Stimulated activated naive CD8-positive, alpha-beta T cell treated with anti-CD3 and anti-CD28 coated beads, Interleukin-15, Interleukin-2, amounts not matched to agents 100 ng/mL and 50 ng/mL, for 24 hours (primary cell): ENCODE measurements around the gene PAQR8.

Experiments
- H3K27ac Mint-ChIP-seq: one replicate; pipeline ENCODE4 v1.8.0; 2021; ENCODE audit warnings: mild to moderate bottlenecking, mixed read lengths
- H3K27me3 Mint-ChIP-seq: one replicate; pipeline ENCODE4 v1.8.0; 2021; ENCODE audit warnings: mixed read lengths
- H3K36me3 Mint-ChIP-seq: one replicate; pipeline ENCODE4 v1.8.0; 2021; ENCODE audit warnings: low read depth, mixed read lengths
- H3K4me1 Mint-ChIP-seq: one replicate; pipeline ENCODE4 v1.8.0; 2021; ENCODE audit warnings: low read depth, mixed read lengths
- H3K4me3 Mint-ChIP-seq: one replicate; pipeline ENCODE4 v1.8.0; 2021; ENCODE audit warnings: mild to moderate bottlenecking, mixed read lengths
- H3K9me3 Mint-ChIP-seq: one replicate; pipeline ENCODE4 v1.8.0; 2021; ENCODE audit warnings: mixed read lengths

The PAQR8 gene

DNA sequence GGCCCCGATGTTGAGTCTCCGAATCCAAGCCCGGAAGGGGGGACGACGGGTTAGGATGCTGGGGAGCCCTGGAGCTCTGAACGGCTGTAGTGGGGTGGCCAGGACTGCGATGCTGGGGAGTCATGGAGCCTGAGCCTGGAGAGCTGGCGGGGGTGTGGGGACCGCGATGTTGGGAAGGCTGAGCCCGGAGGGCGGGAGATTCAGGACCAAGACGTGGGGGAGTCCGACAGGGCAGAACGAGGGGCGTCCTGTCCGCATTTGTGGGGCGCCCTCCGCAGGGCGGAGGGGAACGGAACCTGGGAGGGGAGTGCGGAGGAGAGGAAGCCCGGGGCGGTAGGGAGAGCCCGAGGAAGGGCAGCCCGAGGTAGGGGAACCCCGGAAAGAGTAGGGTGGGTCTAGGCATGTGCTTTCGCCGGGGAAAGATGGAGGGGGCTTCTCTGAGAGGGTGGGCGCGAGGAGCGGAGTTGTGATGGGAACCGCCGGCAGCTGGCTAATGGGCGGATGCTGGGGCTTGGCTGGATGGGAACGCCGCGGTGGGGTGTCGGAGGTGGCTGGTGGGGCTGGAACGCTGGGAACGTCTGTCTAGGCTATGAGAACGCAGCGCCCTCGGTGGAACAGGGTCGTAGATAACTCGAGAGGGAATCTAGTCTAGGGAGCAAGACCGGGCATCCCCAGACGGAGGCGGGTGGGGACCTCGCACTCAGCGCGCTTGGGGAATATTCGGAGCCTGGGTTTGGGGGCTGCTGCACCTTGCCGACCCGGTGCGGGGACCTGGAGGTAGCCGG is 684 bp downstream of the PAQR8 start:
- Mint-ChIP-seq H3K9me3 (no peaks in the 10 kb centered on the region), H3K4me1 (peaks cover 56% of the 10 kb centered on the region), H3K27me3 (no peaks in the 10 kb centered on the region), H3K4me3 (peak overlapping the region; percentile 93), H3K27ac (peak overlapping the region; percentile 93), H3K36me3 (peaks cover 24% of the 10 kb centered on the region)

DNA sequence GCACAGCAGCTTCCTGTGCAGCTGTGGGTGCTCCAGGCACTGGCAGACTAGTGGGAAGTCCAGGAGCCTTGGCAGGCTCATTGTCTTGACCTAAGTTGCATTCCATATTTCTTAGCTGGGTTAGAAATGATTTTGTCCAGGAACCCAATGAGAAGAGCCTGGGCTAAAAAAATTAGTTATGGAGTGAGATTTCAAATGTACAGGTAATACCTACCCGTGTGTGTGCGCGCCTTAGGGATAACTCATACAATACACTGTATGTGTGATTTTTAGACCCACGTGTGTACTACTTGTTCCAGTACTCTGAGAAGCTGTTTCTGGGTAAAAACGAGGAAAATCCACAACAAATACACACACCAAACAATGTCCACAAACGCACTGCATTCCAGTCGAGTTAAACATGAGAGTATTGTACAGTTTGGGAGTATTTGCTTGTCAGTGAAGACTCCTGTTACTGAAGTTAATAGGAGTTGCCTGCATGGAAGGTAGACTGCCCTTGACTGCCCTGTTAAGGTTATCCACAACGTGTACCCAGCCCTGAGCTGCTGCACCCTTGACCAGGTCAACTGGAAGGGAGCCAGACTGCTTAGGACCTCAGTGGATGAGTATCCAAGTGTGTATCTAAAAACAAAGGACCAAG is 1.4 kb downstream of the PAQR8 start:
- no peaks in the 10 kb centered on the region for H3K27me3 Mint-ChIP-seq
- peak overlapping the region; percentile 93 for H3K4me3 Mint-ChIP-seq
- peak overlapping the region; percentile 93 for H3K27ac Mint-ChIP-seq
- H3K36me3 Mint-ChIP-seq: peaks cover 31% of the 10 kb centered on the region
- no peaks in the 10 kb centered on the region for H3K9me3 Mint-ChIP-seq
- H3K4me1 Mint-ChIP-seq: peaks cover 63% of the 10 kb centered on the region

DNA sequence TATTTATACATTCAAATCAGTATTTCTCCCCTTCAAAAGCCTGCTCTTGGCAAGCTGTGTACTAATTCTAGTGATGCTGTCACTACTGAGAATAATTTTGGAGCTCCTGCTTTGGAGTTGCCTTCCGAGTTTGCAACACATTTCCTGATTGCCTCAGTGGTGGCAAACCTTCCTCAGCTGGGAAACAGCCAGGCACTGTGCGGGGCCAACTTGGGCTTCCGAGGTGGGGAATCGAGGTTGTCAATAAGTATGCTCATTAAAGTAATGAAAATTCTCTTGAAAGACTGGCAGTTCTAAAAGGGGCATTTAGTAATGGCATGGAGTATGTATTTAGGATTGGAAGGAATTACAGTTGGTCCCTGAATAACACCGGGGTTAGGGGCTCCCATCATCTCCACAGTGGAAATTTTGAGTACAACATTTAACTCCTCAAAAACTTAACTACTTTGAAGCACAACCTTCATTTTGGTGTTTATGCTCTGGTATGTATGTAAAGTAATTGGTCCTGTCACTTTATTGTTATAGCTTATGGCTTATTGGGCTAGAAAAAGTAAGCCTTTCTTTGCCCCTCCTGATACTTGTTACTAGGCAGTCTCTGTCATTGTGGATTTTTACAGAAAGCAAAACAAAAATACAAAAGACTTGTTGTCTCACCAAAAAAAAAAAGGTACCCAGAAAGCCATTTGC is 2.7 kb downstream of the PAQR8 start:
- H3K4me3 Mint-ChIP-seq: peak overlapping the region; percentile 93
- H3K36me3 Mint-ChIP-seq: peaks cover 42% of the 10 kb centered on the region
- no peak overlapping the region for H3K27ac Mint-ChIP-seq
- peaks cover 69% of the 10 kb centered on the region for H3K4me1 Mint-ChIP-seq
- no peaks in the 10 kb centered on the region for H3K27me3 Mint-ChIP-seq
- no peaks in the 10 kb centered on the region for H3K9me3 Mint-ChIP-seq

DNA sequence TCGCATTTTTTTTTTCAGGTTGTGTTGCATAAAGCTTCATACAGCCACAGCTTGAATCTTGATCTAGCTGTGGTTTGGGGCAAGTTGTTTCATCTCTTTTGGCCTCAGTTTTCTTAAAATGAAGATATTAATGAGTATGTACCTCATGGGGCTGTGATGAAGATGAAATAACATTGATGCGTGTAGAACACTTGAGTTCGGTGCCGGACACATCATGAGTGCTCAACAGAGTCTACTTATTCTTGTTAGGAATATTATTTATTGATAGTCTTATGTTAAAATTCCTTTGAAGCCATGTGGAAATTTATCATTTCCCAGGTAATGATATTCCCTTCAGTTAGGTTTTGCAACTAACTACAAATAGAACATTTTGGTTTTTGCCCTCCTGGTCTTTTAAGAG is 3.4 kb downstream of the PAQR8 start:
- Mint-ChIP-seq H3K27me3 (no peaks in the 10 kb centered on the region), H3K4me3 (no peak overlapping the region), H3K27ac (no peak overlapping the region), H3K9me3 (no peaks in the 10 kb centered on the region), H3K36me3 (peaks cover 47% of the 10 kb centered on the region), H3K4me1 (peaks cover 69% of the 10 kb centered on the region)

DNA sequence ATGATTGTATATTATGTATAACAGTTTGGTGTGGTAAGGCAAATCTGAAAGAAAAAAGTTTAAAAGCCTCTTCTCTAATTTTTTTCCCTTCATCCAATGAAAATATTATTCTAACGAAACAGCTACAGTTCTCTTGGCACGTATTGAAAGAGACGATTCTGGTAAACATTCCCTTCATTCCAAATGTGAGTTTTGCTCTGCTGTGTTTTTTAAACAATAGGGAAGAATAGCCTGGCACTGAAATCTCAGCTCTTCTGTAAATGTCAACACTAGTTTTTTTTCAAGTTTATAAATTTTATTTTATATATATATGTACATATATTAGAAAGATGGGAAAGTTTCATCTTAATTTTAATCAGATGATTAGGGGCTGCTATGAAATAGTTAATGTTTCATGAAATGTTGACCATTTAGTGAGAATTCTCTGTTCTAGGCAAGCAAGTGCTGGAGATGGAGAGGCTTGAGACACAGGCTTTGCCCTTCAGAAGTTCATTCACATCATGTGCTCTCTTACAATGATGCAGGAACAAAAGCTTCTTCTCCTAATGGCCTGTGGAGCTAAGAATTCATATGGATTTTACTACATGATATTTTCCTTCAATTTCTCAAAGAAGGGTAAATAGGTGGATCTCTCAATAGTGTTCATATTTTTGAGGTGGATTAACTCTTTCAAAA is 4.1 kb downstream of the PAQR8 start:
- Mint-ChIP-seq H3K27me3 (no peaks in the 10 kb centered on the region), H3K36me3 (peaks cover 52% of the 10 kb centered on the region), H3K4me3 (no peak overlapping the region), H3K27ac (no peak overlapping the region), H3K9me3 (no peaks in the 10 kb centered on the region), H3K4me1 (peaks cover 73% of the 10 kb centered on the region)

DNA sequence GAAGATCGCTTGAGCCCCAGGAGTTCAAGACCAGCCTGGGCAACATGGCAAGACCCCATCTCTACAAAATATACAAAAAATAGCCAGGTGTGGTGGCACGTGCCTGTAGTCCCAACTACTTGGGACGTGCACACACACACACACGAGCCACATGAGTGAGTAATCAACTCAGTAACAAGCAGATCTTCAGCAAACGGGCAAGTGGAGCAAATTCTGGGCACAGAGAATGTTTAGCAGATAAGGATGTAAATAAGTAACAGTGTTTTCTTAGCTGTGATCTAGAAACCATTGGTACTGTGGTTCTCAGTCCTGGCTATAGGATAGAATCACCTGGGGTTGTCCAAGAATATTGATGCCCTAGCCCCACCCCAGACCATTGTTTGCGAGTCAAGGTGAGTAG is 6.1 kb downstream of the PAQR8 start:
- Mint-ChIP-seq H3K27ac (peak overlapping the region; percentile 17), H3K27me3 (no peaks in the 10 kb centered on the region), H3K4me1 (peaks cover 60% of the 10 kb centered on the region), H3K9me3 (no peaks in the 10 kb centered on the region), H3K36me3 (peaks cover 60% of the 10 kb centered on the region), H3K4me3 (no peak overlapping the region)

DNA sequence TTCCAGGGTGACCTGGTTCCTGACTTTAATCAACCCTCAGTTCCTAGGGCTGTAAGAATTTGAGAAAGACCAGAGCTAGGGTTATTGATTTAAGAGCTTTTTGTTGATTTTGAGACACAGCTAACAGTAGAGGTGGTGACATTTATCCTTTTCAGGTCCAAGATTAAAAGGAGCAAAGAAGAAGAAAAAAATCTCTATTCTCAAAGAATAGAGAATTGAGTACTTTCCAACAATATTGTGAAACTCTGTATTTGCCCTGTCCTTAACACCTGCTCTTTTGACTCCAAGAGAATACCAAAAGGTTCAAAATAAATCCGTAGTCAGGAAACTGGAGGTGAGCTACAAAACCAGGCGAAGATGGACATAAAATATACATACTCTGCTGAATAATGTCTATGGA is 7.3 kb downstream of the PAQR8 start:
- H3K27ac Mint-ChIP-seq: no peak overlapping the region
- peaks cover 70% of the 10 kb centered on the region for H3K36me3 Mint-ChIP-seq
- peaks cover 57% of the 10 kb centered on the region for H3K4me1 Mint-ChIP-seq
- H3K4me3 Mint-ChIP-seq: no peak overlapping the region
- no peaks in the 10 kb centered on the region for H3K27me3 Mint-ChIP-seq
- H3K9me3 Mint-ChIP-seq: peaks cover 8% of the 10 kb centered on the region

DNA sequence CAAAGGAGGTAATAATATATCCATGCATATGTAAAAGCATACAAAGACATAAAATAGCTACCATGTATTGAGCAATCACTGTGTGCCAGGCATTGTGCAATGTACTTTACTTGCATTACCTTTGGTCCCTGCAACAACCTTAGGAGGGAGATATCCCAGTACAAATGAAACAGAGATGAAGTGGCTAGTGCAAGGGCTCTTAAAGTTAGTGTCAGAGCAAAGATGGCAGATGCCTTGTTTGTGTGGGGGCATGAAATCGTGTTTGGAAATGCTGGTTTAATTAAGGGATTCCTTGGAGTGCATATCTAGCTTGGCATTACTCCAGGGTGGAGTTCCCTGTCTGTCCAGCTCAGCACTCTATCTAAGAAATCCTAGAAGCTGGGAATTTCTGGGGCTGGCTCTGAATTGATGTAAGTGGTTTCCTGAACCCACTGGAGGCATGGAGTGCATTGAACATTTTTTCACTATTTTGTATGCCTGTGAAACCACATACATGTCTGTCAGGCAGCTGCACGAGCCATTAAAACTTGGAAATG is 9.8 kb downstream of the PAQR8 start:
- no peak overlapping the region for H3K27ac Mint-ChIP-seq
- no peak overlapping the region for H3K4me3 Mint-ChIP-seq
- peaks cover 13% of the 10 kb centered on the region for H3K9me3 Mint-ChIP-seq
- peaks cover 60% of the 10 kb centered on the region for H3K36me3 Mint-ChIP-seq
- H3K4me1 Mint-ChIP-seq: peaks cover 52% of the 10 kb centered on the region
- H3K27me3 Mint-ChIP-seq: no peaks in the 10 kb centered on the region

DNA sequence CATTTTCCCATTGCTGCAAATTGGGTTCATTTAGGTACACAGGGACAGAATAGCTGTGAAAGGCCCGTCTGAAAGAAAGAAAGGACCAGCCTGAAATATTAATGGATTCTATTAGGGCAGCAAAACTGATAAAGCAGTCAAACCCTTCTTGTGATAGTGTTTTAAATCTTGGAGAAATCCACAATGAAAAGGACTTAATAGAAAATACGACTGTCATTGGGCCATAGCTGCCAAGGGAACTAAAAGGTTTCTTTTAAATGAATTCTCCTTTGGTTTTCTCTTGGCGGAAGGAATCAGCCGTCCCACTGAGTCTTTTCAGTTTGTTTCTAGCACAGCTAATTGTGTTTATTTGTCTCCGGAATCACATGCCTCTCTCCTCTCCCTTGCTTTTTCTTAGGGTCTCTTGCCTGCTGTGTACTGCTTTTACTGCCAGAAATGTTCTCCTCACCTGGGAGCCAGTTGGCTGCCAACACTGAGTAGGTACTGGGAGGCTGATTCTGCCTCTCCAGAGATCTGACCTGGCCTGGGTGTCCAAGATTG is 11.3 kb downstream of the PAQR8 start:
- Mint-ChIP-seq H3K27ac (no peak overlapping the region), H3K4me3 (no peak overlapping the region), H3K27me3 (no peaks in the 10 kb centered on the region), H3K9me3 (peaks cover 13% of the 10 kb centered on the region), H3K36me3 (peaks cover 50% of the 10 kb centered on the region), H3K4me1 (peaks cover 53% of the 10 kb centered on the region)

DNA sequence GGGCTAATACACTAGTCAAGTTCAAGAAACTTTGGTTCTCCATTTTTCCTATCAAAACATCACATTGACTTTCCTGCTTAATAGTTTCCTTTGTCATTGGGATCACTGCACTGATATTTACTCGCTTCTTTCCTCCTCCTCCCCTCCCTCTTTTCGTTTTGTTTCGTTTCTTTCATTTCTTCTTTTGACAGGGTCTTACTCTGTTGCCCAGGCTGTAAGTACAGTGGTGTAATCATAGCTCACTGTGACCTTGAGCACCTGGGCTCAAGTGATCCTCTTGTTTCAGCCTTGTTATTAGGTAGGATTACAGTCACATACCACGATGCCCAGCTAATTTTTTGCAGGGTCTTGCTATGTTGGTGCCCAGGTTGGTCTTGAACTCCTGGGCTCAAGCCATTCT is 12.3 kb downstream of the PAQR8 start:
- peaks cover 44% of the 10 kb centered on the region for H3K36me3 Mint-ChIP-seq
- no peak overlapping the region for H3K4me3 Mint-ChIP-seq
- H3K27me3 Mint-ChIP-seq: no peaks in the 10 kb centered on the region
- H3K9me3 Mint-ChIP-seq: peaks cover 13% of the 10 kb centered on the region
- peak overlapping the region; percentile 47 for H3K27ac Mint-ChIP-seq
- peaks cover 53% of the 10 kb centered on the region for H3K4me1 Mint-ChIP-seq

DNA sequence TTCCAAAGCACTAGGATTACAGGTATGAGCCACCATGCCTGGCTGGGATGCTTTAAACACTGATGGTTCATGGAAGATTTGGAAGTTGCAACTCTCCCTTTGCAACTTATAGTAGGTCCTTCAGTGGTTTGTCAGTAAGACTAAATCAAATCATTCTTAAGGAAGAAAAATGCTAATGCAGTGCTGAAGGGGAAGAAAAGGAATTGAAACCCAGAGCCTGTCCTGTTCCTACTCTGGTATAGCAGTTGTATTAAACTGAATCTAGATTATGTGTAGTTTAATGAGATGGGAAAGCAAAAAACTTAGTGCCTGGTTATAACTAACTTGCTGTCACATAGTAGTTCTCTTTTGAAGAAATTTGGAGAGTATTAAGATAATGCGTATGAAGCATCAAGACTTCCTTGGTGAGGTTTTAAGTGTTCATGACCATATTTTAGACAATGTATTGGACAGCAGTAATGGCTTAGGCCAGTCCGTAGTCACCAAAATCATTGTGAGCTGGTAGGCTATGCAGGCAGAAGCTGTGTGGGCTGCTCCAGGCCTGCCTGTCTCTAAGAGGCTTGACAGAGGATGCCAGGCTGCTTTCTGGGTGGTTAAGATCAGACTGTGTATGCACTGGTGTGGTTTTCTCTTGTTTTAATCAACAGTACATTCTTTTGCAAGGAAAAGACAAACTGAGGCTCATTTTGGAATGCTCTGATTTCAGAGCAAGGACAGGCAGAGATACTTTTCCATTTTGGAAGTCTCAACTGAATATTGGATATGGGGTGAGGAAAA is 14.0 kb downstream of the PAQR8 start:
- Mint-ChIP-seq H3K27ac (peak overlapping the region; percentile 24), H3K9me3 (peaks cover 13% of the 10 kb centered on the region), H3K27me3 (no peaks in the 10 kb centered on the region), H3K36me3 (peaks cover 32% of the 10 kb centered on the region), H3K4me3 (no peak overlapping the region), H3K4me1 (peaks cover 63% of the 10 kb centered on the region)

DNA sequence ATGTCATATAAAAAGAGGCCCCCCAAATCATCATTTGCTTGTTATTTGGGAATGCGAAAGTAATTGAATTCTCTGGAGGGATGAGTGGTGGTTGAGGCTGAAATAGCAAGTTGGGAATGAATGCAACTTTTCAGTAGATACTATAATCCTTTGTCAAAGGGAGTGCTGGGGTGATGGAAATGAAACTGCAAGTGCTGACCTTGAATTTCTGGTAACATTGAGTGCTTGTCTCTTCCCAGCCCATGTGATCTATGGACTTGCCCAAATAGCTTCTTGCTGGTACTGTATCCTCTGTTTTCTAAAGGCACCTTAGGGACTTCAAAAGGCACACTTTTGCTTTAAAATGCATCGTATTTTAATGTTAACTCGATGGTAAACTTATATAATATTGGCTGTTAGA is 14.8 kb downstream of the PAQR8 start:
- Mint-ChIP-seq H3K36me3 (peaks cover 32% of the 10 kb centered on the region), H3K9me3 (peaks cover 13% of the 10 kb centered on the region), H3K27ac (no peak overlapping the region), H3K4me3 (peak overlapping the region; percentile 20), H3K4me1 (peaks cover 70% of the 10 kb centered on the region), H3K27me3 (no peaks in the 10 kb centered on the region)

DNA sequence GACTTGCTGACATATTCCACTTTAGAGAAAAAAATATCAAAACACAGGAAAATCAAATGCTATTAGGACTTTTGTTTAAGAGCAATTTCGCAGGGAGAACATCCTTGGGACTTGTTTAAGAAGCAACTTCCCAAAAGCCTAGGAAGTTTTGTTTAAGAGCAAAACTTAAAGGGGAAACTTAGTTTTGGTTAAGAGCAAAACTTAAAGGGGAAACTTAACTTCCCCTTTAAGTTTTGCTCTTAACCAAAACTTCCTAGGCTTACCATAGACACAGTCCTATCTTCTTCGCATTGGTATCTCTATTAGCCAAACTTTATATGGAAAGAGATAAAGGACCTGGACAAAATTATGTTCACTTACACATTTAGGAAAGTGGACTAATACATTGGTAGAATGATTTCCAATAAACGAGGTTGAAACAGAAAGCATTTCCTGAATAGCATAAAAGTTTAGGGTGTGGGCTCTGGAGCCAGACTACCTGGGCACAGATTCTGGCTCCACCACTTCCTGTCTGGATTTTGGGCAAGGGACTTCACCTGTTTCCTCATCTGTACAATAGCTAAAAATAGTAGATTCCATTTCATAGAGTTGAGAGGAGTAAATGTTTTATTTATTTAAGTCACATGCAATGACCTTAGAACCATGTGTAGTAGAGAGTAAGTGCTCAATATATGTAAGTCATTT is 15.7 kb downstream of the PAQR8 start:
- H3K36me3 Mint-ChIP-seq: peaks cover 32% of the 10 kb centered on the region
- H3K9me3 Mint-ChIP-seq: peaks cover 13% of the 10 kb centered on the region
- H3K27me3 Mint-ChIP-seq: no peaks in the 10 kb centered on the region
- no peak overlapping the region for H3K27ac Mint-ChIP-seq
- peaks cover 77% of the 10 kb centered on the region for H3K4me1 Mint-ChIP-seq
- peak overlapping the region; percentile 46 for H3K4me3 Mint-ChIP-seq
